Common myeloid progenitor, CD34-positive (primary cell): Measurements from ENCODE around the gene TMPRSS13.
A peak's percentile ranks its signal among the peaks of the same experiment; 100 is the strongest.
"Not testable (repeated sequence)": the region's sequence is repeated elsewhere in the genome, so short reads cannot be mapped to it uniquely, and the experiment has no call there.

Source experiments
- CTCF ChIA-PET: fragments of 350-600 bp; sonication (Branson Sonifier 250); formaldehyde crosslinking; loops from one replicate; lab custom pipeline; 2021; ENCODE audit warnings: antibody characterized with exemption; lab: Charles Lee
- POLR2A ChIA-PET: fragments of 350-600 bp; sonication (Branson Sonifier 250); formaldehyde crosslinking; loops from one replicate; lab custom pipeline; 2021; ENCODE audit warnings: antibody characterized with exemption; lab: Charles Lee
- DNase-seq, 3 donors: peaks; one replicate each; pipeline versions ENCODE4 v3.0.0 to v3.0.0-alpha.2; 2013
- H3K27ac ChIP-seq, 2 experiments: 1 replicate in 1 of 2; 2 replicates in 1 of 2; pipeline ENCODE4 v1.7.0; 2013; ENCODE audit warnings: inconsistent platforms in 2 of 2, low read length in 2 of 2, mild to moderate bottlenecking in 2 of 2, low read depth in 1 of 2, moderate library complexity in 1 of 2; ENCODE audit not compliant: severe bottlenecking in 2 of 2, insufficient read depth in 1 of 2, poor library complexity in 1 of 2
- H3K27me3 ChIP-seq, 5 experiments: replicated peaks in 2 of 5; 1 replicate in 3 of 5; 2 replicates in 2 of 5; pipeline versions ENCODE4 v1.6.1 to v1.7.0; 2013; ENCODE audit warnings: low read length in 4 of 5, mild to moderate bottlenecking in 2 of 5, moderate library complexity in 2 of 5, inconsistent platforms in 1 of 5; ENCODE audit not compliant: insufficient read depth in 5 of 5, control insufficient read depth in 4 of 5
- H3K36me3 ChIP-seq, 4 experiments: 1 replicate in 2 of 4; 2 replicates in 2 of 4; pipeline versions ENCODE4 v1.6.1 to v1.7.0; 2013; ENCODE audit warnings: low read length in 3 of 4, control low read depth in 1 of 4, mild to moderate bottlenecking in 1 of 4; ENCODE audit not compliant: control insufficient read depth in 4 of 4, insufficient read depth in 4 of 4
- H3K4me1 ChIP-seq, 4 experiments: 1 replicate in 3 of 4; 2 replicates in 1 of 4; pipeline versions ENCODE4 v1.6.1 to v1.7.1; 2013; ENCODE audit warnings: low read length in 3 of 4, mild to moderate bottlenecking in 3 of 4, control low read depth in 1 of 4, inconsistent platforms in 1 of 4, moderate library complexity in 1 of 4; ENCODE audit not compliant: control insufficient read depth in 4 of 4, insufficient read depth in 4 of 4; ENCODE audit errors: control extremely low read depth in 1 of 4
- H3K4me3 ChIP-seq, 7 experiments: 1 replicate in 4 of 7; 2 replicates in 3 of 7; pipeline versions ENCODE4 v1.5.1 to v1.7.0; 2013; ENCODE audit warnings: mild to moderate bottlenecking in 7 of 7, low read length in 6 of 7, moderate library complexity in 6 of 7, inconsistent platforms in 2 of 7, low read depth in 2 of 7, control low read depth in 1 of 7; ENCODE audit not compliant: insufficient read depth in 4 of 7, control insufficient read depth in 1 of 7; ENCODE audit errors: extremely low read depth in 1 of 7
- H3K9me3 ChIP-seq, 5 experiments: 1 replicate in 4 of 5; 2 replicates in 1 of 5; pipeline versions ENCODE4 v1.6.1 to v1.7.1; 2013; ENCODE audit warnings: low read length in 4 of 5, mild to moderate bottlenecking in 2 of 5, inconsistent platforms in 1 of 5, low read depth in 1 of 5, moderate library complexity in 1 of 5; ENCODE audit not compliant: control insufficient read depth in 4 of 5, insufficient read depth in 2 of 5; ENCODE audit errors: control extremely low read depth in 1 of 5
- WGBS: methylation state at CpG from one replicate; pipeline ENCODE4 v1.1.5; 2013; ENCODE audit not compliant: insufficient coverage; 5-methylcytosine and 5-hydroxymethylcytosine counted together

TMPRSS13 gene

GRCh38 chr11:117950993-117951961 is 22.1 kb upstream of the TMPRSS13 start:
- H3K36me3 ChIP-seq, result no peaks in the 10 kb centered on the region
- CTCF ChIA-PET, result interaction anchor here (0.9 to 12.3 kb wide), 33 partner anchors 9 to 142 kb away, joined by 3 to 229 read pairs (median 4); partner anchors contain the start of gene TMPRSS13
- H3K4me3 ChIP-seq, result peak overlapping the region in 2 of 7 experiments; percentile 16 to 19
- 55% methylated on average over 14 of the region's 15 CpGs for WGBS
- H3K27me3 ChIP-seq, result no peaks in the 10 kb centered on the region
- H3K27ac ChIP-seq, result no peak overlapping the region
- POLR2A ChIA-PET, result interaction anchor here (0.6 to 1.6 kb wide), 7 partner anchors 14 to 104 kb away, joined by 3 to 6 read pairs (median 3); partner anchors contain the start of gene IL10RA
- H3K9me3 ChIP-seq, result no peaks in the 10 kb centered on the region
- DNase-seq, result peak in 2 of 3 donors; percentile 75 to 79
- H3K4me1 ChIP-seq, result peaks cover 19 to 49% (median 39%) of the 10 kb centered on the region in 4 experiments

DNA sequence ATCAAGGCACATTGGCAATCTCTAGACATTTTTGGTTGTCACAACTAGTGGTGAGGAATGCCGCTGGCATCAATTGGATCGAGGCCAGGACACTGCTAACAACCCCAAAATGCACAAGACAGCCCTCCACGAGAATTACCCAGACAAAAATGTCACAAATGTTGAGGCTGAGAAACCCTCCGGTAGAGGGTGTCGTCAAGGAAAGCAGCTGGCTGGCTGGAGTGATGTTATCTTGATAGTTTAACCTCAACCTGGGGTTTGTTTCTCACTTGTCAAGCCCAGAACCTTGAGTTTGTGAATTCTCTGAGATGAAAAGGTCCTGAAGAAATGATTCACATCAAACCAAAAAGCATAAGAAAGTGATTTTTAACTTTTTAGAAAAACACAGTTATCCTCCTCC is 21.1 kb upstream of the TMPRSS13 start:
- Histone ChIP-seq H3K4me3 (peak overlapping the region in 2 of 7 experiments; percentile 11 to 19), H3K27ac (no peak overlapping the region), H3K27me3 (no peaks in the 10 kb centered on the region), H3K4me1 (peaks cover 19 to 51% (median 43%) of the 10 kb centered on the region in 4 experiments), H3K36me3 (no peaks in the 10 kb centered on the region), H3K9me3 (no peaks in the 10 kb centered on the region)
- POLR2A ChIA-PET, result interaction anchor here (0.6 to 1.6 kb wide), 4 partner anchors 45 to 105 kb away, joined by 3 to 5 read pairs (median 4); no protein-coding TSS in a partner anchor
- CTCF ChIA-PET, result interaction anchor here (0.9 to 12.3 kb wide), 21 partner anchors 12 to 134 kb away, joined by 3 to 229 read pairs (median 5); partner anchors contain the start of gene TMPRSS13
- WGBS, result 7% methylated on average over 5 of the region's 5 CpGs
- peak; percentile 62 to 86 (median 83) for DNase-seq

- Histone ChIP-seq H3K36me3 (no peaks in the 10 kb centered on the region), H3K27me3 (no peaks in the 10 kb centered on the region), H3K4me3 (no peak overlapping the region), H3K9me3 (no peaks in the 10 kb centered on the region), H3K4me1 (peaks cover 23 to 62% (median 55%) of the 10 kb centered on the region in 4 experiments), H3K27ac (no peak overlapping the region)
- DNase-seq, result no peak
- 79% methylated on average over 3 of the region's 6 CpGs for WGBS
- ChIA-PET POLR2A (no interaction called here), CTCF (interaction anchor here (0.6 to 12.3 kb wide), 9 partner anchors 17 to 1435 kb away, joined by 3 to 229 read pairs (median 14); partner anchors contain the start of gene TMPRSS13)
Measured at GRCh38 chr11:117949062-117949461, 19.9 kb upstream of the TMPRSS13 start.

GRCh38 chr11:117948466-117948865 is 19.3 kb upstream of the TMPRSS13 start:
- WGBS, result 98% methylated on average over 8 of the region's 11 CpGs
- DNase-seq, H3K27ac ChIP-seq, H3K36me3 ChIP-seq, H3K4me3 ChIP-seq, H3K27me3 ChIP-seq, H3K9me3 ChIP-seq, POLR2A ChIA-PET: not testable (repeated sequence)
- H3K4me1 ChIP-seq, result peaks cover 23 to 58% (median 55%) of the 10 kb centered on the region in 4 experiments
- CTCF ChIA-PET, result interaction anchor here (0.6 to 12.3 kb wide), 13 partner anchors 16 to 1435 kb away, joined by 3 to 229 read pairs (median 10); partner anchors contain the start of genes FXYD2 and TMPRSS13

- peaks cover 22 to 52% (median 48%) of the 10 kb centered on the region in 4 experiments for H3K4me1 ChIP-seq
- CTCF ChIA-PET, result interaction anchor here (0.7 to 12.3 kb wide), 29 partner anchors 12 to 171 kb away, joined by 3 to 229 read pairs (median 6); partner anchors contain the start of genes FXYD2 and TMPRSS13
- H3K27ac ChIP-seq, H3K4me3 ChIP-seq, POLR2A ChIA-PET, H3K9me3 ChIP-seq, H3K27me3 ChIP-seq, H3K36me3 ChIP-seq, DNase-seq: not testable (repeated sequence)
- WGBS, result 77% methylated on average over 7 of the region's 10 CpGs
Measured at GRCh38 chr11:117947751-117948150, 18.5 kb upstream of the TMPRSS13 start.

- Histone ChIP-seq H3K9me3 (no peaks in the 10 kb centered on the region), H3K4me1 (peaks cover 20 to 47% (median 42%) of the 10 kb centered on the region in 4 experiments), H3K27me3 (no peaks in the 10 kb centered on the region), H3K36me3 (no peaks in the 10 kb centered on the region), H3K4me3 (no peak overlapping the region), H3K27ac (no peak overlapping the region)
- CTCF ChIA-PET, result interaction anchor here (0.7 to 12.3 kb wide), 51 partner anchors 8 to 522 kb away, joined by 3 to 229 read pairs (median 4); partner anchors contain the start of genes FXYD2 and TMPRSS13
- DNase-seq, result peak; percentile 75 to 84 (median 79)
- POLR2A ChIA-PET, result interaction anchor here (0.6 to 1.0 kb wide), 3 partner anchors 65 to 123 kb away, joined by 3 to 4 read pairs (median 3); no protein-coding TSS in a partner anchor
- WGBS, result 39% methylated on average over 5 of the region's 7 CpGs
Measured at GRCh38 chr11:117946842-117947526, 17.8 kb upstream of the TMPRSS13 start.
